GM19193 (cell line): ENCODE measurements around the gene PSG5.
"Not testable (repeated sequence)": the region's sequence is repeated elsewhere in the genome, so short reads cannot be mapped to it uniquely, and the experiment has no call there.

Source experiments
- POLR2A ChIP-seq: IDR thresholded peaks from 4 replicates; pipeline ENCODE4 v1.6.1; 2011; ENCODE audit not compliant: insufficient read depth, insufficient read length; ENCODE audit errors: extremely low read depth

The PSG5 gene

GRCh38 chr19:43186311-43186935 lies at the start of gene PSG5:
Gene PSG5, minus strand, starts transcription at chr19:43186536. Its CDS starts 131 bp downstream, at chr19:43186405.
- not testable (repeated sequence) for TF ChIP-seq POLR2A

- TF ChIP-seq POLR2A = no peak
Observed at GRCh38 chr19:43229315-43229714, 43.0 kb upstream of the PSG5 start.

- TF ChIP-seq POLR2A = no peak
Observed at GRCh38 chr19:43224855-43225253, 38.5 kb upstream of the PSG5 start.

GRCh38 chr19:43207991-43208390 lies 21.7 kb upstream of the PSG5 start:
- no peak for TF ChIP-seq POLR2A

- not testable (repeated sequence) for TF ChIP-seq POLR2A
Observed at GRCh38 chr19:43205471-43206105, 19.3 kb upstream of the PSG5 start, which contains the start of gene PSG4. Gene PSG4, minus strand, starts transcription at chr19:43205638. Its CDS starts 102 bp downstream, at chr19:43205536.

- no peak for TF ChIP-seq POLR2A
Observed at GRCh38 chr19:43152214-43152613, 34.1 kb downstream of the PSG5 start.

GRCh38 chr19:43148233-43148632 lies 38.1 kb downstream of the PSG5 start:
- no peak for TF ChIP-seq POLR2A

GRCh38 chr19:43132696-43133095 lies 53.6 kb downstream of the PSG5 start:
- TF ChIP-seq POLR2A = no peak

- no peak for TF ChIP-seq POLR2A
Observed at GRCh38 chr19:43126720-43127119, 59.6 kb downstream of the PSG5 start.

GRCh38 chr19:43124360-43124759 lies 62.0 kb downstream of the PSG5 start:
- TF ChIP-seq POLR2A = no peak
